ENCODE measurements around the gene MGAT5.

Gene MGAT5, protein sequence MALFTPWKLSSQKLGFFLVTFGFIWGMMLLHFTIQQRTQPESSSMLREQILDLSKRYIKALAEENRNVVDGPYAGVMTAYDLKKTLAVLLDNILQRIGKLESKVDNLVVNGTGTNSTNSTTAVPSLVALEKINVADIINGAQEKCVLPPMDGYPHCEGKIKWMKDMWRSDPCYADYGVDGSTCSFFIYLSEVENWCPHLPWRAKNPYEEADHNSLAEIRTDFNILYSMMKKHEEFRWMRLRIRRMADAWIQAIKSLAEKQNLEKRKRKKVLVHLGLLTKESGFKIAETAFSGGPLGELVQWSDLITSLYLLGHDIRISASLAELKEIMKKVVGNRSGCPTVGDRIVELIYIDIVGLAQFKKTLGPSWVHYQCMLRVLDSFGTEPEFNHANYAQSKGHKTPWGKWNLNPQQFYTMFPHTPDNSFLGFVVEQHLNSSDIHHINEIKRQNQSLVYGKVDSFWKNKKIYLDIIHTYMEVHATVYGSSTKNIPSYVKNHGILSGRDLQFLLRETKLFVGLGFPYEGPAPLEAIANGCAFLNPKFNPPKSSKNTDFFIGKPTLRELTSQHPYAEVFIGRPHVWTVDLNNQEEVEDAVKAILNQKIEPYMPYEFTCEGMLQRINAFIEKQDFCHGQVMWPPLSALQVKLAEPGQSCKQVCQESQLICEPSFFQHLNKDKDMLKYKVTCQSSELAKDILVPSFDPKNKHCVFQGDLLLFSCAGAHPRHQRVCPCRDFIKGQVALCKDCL

GRCh38 chr2:134253804-134254203 is at the start of gene MGAT5:
MGAT5 (plus strand) TSS chr2:134254072; CDS start chr2:134254404, 332 bp downstream.
- DNase-seq (ENCODE audit: low spot score) (no peak), FAIRE-seq (no peak)

DNA sequence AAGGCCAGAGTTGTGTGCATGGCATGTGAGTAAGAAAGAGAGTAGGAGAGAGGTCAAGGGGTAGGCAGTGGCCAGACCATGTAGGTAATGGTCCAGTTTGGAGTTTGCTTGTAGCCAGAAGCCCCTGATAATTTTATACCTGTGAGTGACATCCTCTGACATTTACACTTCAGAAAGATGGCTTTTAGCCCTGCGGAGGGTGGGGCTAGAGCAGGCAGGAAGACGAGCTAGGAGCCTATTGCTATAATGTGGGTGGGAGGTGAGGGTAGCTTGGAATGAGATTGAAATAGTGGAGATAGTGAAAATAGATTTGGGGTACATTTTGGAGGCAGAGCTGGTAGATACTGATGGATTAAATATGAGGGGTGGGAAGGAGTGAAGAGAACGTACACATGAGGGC is 48.8 kb upstream of the MGAT5 start:
- no peak for FAIRE-seq
- no peak for DNase-seq (ENCODE audit: low spot score)

- DNase-seq (ENCODE audit: low spot score) (no peak), FAIRE-seq (no peak)
These were observed 47.8 kb upstream of the MGAT5 start for GRCh38 chr2:134206031-134206430.

DNA sequence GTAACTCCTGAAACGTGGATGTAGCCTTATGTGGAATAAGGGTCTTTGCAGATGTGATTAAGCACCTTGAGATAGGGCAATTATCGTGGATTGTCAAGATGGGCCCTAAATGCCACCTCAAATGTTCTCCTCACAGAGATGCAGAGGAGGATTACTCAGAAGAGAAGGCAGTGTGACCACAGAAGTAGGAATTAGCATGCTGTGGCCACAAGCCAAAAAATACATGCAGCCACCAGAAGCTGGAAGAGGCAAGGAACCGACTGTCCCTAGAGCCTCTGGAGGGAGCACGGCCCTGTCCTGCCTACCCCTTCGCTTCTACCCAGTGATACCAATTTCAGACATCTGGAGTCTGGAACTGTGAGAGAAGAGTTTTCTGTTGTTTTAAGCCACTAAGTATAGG is 47.3 kb upstream of the MGAT5 start:
- DNase-seq (ENCODE audit: low spot score) (peak; percentile 35), FAIRE-seq (no peak)

GRCh38 chr2:134207589-134208209 is 46.2 kb upstream of the MGAT5 start:
- FAIRE-seq, result no peak
- no peak for DNase-seq (ENCODE audit: low spot score)

DNA sequence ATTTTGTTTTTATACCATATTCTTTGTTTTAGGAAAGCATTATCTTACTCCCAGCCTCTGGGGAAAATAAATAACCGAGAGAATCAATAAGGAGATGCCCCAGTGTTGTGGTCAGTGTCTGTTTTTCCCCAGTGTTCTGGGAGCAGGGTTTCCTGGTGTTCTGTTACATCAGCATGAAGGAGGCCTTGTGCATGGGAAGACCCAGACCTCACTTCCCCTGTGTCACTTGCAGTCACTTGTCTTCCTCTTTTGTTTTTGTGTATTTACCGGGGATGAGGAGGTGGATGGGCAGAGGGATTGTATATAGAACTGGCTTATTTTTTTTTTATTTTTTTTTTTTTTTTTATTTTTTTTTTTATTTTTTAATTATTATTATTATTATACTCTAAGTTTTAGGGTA is 45.0 kb upstream of the MGAT5 start:
- no peak for FAIRE-seq
- no peak for DNase-seq (ENCODE audit: low spot score)

GRCh38 chr2:134212746-134213145 is 41.1 kb upstream of the MGAT5 start:
- FAIRE-seq, result no peak

GRCh38 chr2:134216152-134216829 is 37.6 kb upstream of the MGAT5 start:
- FAIRE-seq, result no peak
- no peak for DNase-seq (ENCODE audit: low spot score)

More at GRCh38 chr2:134212746-134213145, 41.1 kb upstream of the MGAT5 start:
- DNase-seq (ENCODE audit: low spot score), result no peak

DNA sequence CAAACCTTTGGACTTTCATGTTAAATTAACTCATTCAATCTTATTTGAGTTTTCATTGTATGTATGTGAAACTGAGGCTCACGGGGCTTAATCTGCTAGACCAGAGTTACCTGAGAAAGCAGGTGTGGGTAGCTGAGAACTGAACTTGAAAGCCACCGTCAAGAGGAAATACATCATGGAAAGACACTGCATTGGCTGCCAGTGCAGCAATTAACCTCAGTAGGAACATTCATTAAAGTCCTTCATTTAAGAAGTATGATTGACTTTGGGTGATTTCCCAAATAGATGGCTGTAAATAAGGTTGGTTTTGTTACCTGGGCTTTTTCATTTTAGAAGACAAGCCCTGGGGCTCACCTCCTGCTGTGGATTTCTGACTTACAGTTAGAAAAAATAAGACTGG is 36.5 kb upstream of the MGAT5 start:
- FAIRE-seq, result no peak
- DNase-seq (ENCODE audit: low spot score), result no peak

DNA sequence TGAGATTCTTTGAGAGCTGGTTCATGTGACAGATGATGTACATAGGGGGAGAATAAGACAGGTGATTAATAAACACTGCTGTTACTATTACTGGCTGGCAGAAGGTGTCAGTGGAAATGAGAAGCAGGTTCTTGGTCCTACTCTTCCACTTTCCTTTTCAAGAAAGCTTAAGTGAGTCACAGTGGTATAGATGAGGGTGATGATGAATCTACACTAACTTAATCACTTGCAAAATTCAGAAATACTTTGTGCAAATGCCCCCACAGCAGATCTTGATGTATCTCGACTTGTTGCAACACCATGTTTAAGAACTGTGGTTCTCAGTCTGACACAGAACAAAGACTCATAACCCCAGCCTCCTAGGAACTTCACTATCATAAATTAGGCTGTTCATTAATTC is 35.9 kb upstream of the MGAT5 start:
- no peak for FAIRE-seq
- no peak for DNase-seq (ENCODE audit: low spot score)

- FAIRE-seq (no peak), DNase-seq (ENCODE audit: low spot score) (no peak)
These were observed 35.5 kb upstream of the MGAT5 start for GRCh38 chr2:134218414-134218813.

- FAIRE-seq (no peak), DNase-seq (ENCODE audit: low spot score) (no peak)
These were observed 34.8 kb upstream of the MGAT5 start for GRCh38 chr2:134218930-134219658.

DNA sequence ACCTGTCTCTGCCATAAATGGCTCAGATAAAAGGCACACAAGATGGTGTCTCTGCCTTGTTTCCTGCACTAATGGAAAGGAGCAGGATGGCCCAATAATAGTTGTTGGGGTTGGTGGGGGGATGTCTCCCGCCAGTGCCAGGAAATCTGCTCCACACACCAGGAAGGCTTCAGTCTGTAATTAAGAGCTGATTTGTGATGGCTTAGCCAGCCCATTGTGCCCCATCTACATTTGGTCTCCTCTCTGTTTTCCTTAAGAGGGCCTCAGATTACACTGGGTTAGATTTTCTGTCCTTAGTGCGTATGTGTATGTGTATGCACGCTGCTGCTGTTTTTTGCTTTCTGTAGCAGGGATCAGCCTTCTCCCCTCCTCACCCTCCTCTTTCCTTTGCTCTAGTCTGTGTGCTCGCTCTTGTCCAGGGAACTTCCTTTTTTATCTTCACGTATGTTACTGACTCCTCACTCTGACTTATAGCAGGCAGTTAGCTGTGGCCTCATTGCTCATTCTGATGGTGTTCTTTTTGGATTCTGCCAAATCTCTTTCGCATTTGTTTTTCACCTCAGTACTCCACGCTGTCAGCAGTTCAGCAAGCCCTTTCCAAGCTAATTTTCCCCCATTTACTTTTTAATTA is 33.4 kb upstream of the MGAT5 start:
- no peak for FAIRE-seq
- DNase-seq (ENCODE audit: low spot score), result no peak

- FAIRE-seq, result no peak
These were observed 29.9 kb upstream of the MGAT5 start for GRCh38 chr2:134224005-134224404.

DNA sequence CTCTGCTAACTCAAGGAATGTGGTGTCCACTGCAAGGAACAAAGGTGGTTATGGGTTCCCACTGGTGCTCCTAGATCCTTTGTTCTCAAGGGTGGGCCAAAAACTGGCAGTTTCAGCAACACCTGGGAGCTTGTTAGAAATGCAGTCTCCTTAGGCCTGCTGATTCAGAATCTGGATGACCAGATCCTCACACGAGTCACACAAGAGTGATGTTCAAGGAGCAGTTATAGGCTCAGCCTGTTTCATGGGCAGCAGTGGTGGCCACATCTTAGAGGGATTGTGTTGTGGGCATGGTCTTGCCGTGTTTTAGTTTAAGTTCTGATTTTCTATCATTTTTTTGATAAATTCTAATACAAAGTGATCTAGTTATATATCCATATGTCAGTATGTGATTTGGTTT is 28.7 kb upstream of the MGAT5 start:
- FAIRE-seq, result no peak
- DNase-seq (ENCODE audit: low spot score), result no peak

More at GRCh38 chr2:134224005-134224404, 29.9 kb upstream of the MGAT5 start:
- no peak for DNase-seq (ENCODE audit: low spot score)

GRCh38 chr2:134225841-134226240 is 28.0 kb upstream of the MGAT5 start:
- no peak for FAIRE-seq
- DNase-seq (ENCODE audit: low spot score), result no peak

GRCh38 chr2:134226601-134227000 is 27.3 kb upstream of the MGAT5 start:
- no peak for DNase-seq (ENCODE audit: low spot score)
- no peak for FAIRE-seq

DNA sequence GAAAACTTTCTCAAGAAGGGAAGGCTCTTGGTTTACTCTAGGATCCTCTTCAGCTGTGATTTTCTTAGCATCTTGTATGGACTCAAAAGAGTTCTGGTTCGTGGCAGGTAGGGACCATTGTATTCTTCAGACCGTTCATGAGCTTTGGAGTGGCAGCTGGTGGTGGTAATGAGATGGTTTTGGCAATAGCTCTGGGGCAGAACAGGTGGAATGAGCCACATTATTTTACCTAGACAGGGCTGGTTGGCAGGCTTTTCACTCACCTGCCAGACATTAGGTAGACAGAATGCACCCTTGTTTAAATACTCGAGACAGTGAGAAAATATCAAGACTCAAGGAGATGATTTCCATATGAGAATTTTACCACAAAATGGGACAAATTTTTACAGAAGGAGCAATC is 26.2 kb upstream of the MGAT5 start:
- FAIRE-seq (no peak), DNase-seq (ENCODE audit: low spot score) (no peak)

DNA sequence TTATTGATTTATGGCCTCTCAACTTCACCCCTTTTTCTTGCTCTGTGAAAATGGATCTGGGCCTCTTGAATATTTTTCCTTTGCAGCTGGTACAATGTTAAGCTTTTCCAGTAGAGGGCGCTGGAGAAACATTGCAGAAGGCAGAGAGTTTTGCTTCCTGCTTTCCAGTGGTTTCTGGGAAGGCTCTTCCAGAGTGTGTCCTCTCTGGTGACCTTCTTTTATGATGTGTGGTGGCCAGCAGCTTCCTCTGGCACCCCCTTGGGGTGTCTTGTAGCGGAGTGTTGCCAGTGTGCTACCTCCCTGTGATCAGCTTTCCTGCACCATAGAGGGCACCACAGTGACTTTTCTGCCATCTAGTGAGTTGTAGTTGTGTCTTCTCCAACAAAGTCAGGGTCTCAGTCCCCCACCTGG is 25.4 kb upstream of the MGAT5 start:
- FAIRE-seq (no peak), DNase-seq (ENCODE audit: low spot score) (no peak)

- FAIRE-seq, result no peak
- DNase-seq (ENCODE audit: low spot score), result no peak
These were observed 24.3 kb upstream of the MGAT5 start for GRCh38 chr2:134229540-134229939.

DNA sequence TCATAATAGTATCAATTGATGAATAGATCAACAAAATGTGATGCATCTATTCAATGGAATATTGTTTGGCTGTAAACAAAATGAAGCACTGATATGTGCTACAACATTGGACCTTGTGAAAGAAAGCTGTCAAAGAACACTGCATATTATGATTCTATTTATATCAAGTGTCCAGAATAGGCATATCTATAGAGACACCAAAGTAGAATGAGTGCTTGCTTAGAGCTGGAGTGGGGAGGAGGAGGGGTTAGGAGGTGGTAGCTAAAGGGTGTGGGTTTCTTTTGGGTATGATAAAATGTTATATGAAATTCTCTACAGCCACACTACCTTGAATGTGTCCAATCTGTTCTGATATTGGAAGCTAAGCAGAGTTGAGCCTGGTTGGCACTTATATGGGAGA is 23.0 kb upstream of the MGAT5 start:
- FAIRE-seq (no peak), DNase-seq (ENCODE audit: low spot score) (no peak)

Measured in RCC 7860 (cell line).